ENCODE data around the gene SNRNP200.
"Not testable (repeated sequence)": the region's sequence is repeated elsewhere in the genome, so short reads cannot be mapped to it uniquely, and the experiment has no call there.

Gene SNRNP200

GRCh38 chr2:96260387-96261260, 44.7 kb downstream of the SNRNP200 start:
- H3K27ac ChIP-seq (ENCODE audit: low read length): peak overlapping the region; percentile 92
- H3K4me2 ChIP-seq (ENCODE audit: low read depth, low read length): peak overlapping the region; percentile 92
- H3K36me3 ChIP-seq (replicated peaks; ENCODE audit: insufficient read depth, low read length): no peaks in the 10 kb centered on the region
- TF ChIP-seq CTCF (IDR thresholded peaks at IDR 0.05; ENCODE audit: low read length) (peak; percentile 79), EZH2phosphoT487 (IDR thresholded peaks at IDR 0.05; ENCODE audit: low read length) (no peak)
- peaks cover 43% of the 10 kb centered on the region for H3K4me1 ChIP-seq (ENCODE audit: low read length)
- H3K27me3 ChIP-seq (replicated peaks; ENCODE audit: insufficient read depth, low read length): no peaks in the 10 kb centered on the region
- peak overlapping the region; percentile 73 for H3K9ac ChIP-seq (ENCODE audit: low read length)
- no peaks in the 10 kb centered on the region for H3K9me3 ChIP-seq (replicated peaks; ENCODE audit: insufficient read depth, low read length)
- no peaks in the 10 kb centered on the region for H3K9me2 ChIP-seq (replicated peaks; ENCODE audit: insufficient read depth, low read length)
- peaks cover 24% of the 10 kb centered on the region for H3F3A ChIP-seq (ENCODE audit: insufficient read depth, low read length)
- peak overlapping the region; percentile 51 for H3K4me3 ChIP-seq (ENCODE audit: low read length)
- H3K79me2 ChIP-seq (ENCODE audit: low read length): peaks cover 88% of the 10 kb centered on the region
- H4K20me1 ChIP-seq (ENCODE audit: insufficient read depth, low read length): no peaks in the 10 kb centered on the region
- peak overlapping the region; percentile 22; the same call in 1 of the 2 replicates for H2AFZ ChIP-seq (ENCODE audit: low read length)
- DNase-seq: peak; percentile 85

DNA sequence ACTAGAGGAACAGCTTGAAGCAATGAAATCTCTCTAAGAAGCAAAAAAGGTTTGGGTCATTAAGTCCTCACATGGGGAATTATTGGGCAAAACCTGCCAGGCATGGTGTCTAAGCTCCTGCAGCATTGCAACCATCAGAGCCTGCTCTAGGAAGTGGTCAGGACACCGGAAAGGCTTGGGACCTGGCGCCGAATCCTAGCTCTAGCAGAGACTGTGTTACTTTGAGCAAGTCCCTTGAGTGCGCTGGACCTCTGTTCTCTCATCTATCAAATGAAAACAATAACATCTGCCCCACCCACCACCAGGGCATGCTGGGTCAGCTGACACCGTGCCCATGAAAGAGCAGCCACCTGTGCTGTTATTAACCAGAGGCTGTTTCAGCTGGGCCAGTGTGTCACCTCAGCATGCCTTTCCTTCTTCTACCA, 45.8 kb downstream of the SNRNP200 start:
- Histone ChIP-seq H3F3A (ENCODE audit: insufficient read depth, low read length) (peaks cover 24% of the 10 kb centered on the region), H3K79me2 (ENCODE audit: low read length) (peaks cover 84% of the 10 kb centered on the region), H3K4me1 (ENCODE audit: low read length) (peaks cover 40% of the 10 kb centered on the region), H2AFZ (ENCODE audit: low read length) (no peak overlapping the region), H3K9ac (ENCODE audit: low read length) (peak overlapping the region; percentile 73), H3K27ac (ENCODE audit: low read length) (peak overlapping the region; percentile 92), H3K9me3 (replicated peaks; ENCODE audit: insufficient read depth, low read length) (no peaks in the 10 kb centered on the region), H3K4me3 (ENCODE audit: low read length) (peak overlapping the region; percentile 51), H3K27me3 (replicated peaks; ENCODE audit: insufficient read depth, low read length) (no peaks in the 10 kb centered on the region), H3K4me2 (ENCODE audit: low read depth, low read length) (peak overlapping the region; percentile 92), H3K9me2 (replicated peaks; ENCODE audit: insufficient read depth, low read length) (no peaks in the 10 kb centered on the region), H3K36me3 (replicated peaks; ENCODE audit: insufficient read depth, low read length) (0 out of 2 replicates have a peak, but pooled peaks cover 3% of the 10 kb centered on the region), H4K20me1 (ENCODE audit: insufficient read depth, low read length) (no peaks in the 10 kb centered on the region)
- DNase-seq: peak; percentile 85
- TF ChIP-seq CTCF (IDR thresholded peaks at IDR 0.05; ENCODE audit: low read length): no peak
- TF ChIP-seq EZH2 (optimal IDR thresholded peaks at IDR 0.05; ENCODE audit: low read depth, low read length): no peak
- no peak for TF ChIP-seq EZH2phosphoT487 (IDR thresholded peaks at IDR 0.05; ENCODE audit: low read length)

GRCh38 chr2:96258166-96259022, 47.0 kb downstream of the SNRNP200 start:
- TF ChIP-seq EZH2phosphoT487 (IDR thresholded peaks at IDR 0.05; ENCODE audit: low read length): no peak
- TF ChIP-seq EZH2 (optimal IDR thresholded peaks at IDR 0.05; ENCODE audit: low read depth, low read length): no peak
- no peak for TF ChIP-seq CTCF (IDR thresholded peaks at IDR 0.05; ENCODE audit: low read length)

DNA sequence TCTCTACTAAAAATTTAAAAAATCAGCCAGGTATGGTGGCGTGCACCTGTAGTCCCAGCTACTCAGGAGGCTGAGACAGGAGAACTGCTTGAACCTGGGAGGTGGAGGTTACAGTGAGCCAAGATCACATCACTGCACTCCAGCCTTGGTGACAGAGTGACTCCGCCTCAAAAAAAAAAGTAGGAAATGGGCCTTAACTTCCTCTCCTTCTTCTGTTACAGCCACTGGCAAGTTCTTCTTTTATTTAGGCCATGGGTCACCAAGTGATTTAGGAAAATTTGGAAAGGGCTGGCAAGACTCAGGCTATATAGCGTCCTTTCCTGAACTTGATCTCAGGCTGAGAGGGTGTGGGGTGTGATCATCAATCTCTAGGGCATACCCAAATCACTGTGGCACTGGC, 47.6 kb downstream of the SNRNP200 start:
- H3K4me1 ChIP-seq (ENCODE audit: low read length): peaks cover 31% of the 10 kb centered on the region
- H3K4me3 ChIP-seq (ENCODE audit: low read length); DNase-seq; H3K36me3 ChIP-seq (replicated peaks; ENCODE audit: insufficient read depth, low read length); H3K4me2 ChIP-seq (ENCODE audit: low read depth, low read length); H2AFZ ChIP-seq (ENCODE audit: low read length); H3K9me2 ChIP-seq (replicated peaks; ENCODE audit: insufficient read depth, low read length); H3K9me3 ChIP-seq (replicated peaks; ENCODE audit: insufficient read depth, low read length); H4K20me1 ChIP-seq (ENCODE audit: insufficient read depth, low read length); H3K27me3 ChIP-seq (replicated peaks; ENCODE audit: insufficient read depth, low read length); H3K27ac ChIP-seq (ENCODE audit: low read length); H3K9ac ChIP-seq (ENCODE audit: low read length): not testable (repeated sequence)
- H3F3A ChIP-seq (ENCODE audit: insufficient read depth, low read length): peaks cover 24% of the 10 kb centered on the region
- H3K79me2 ChIP-seq (ENCODE audit: low read length): peaks cover 66% of the 10 kb centered on the region

More at GRCh38 chr2:96258166-96259022, 47.0 kb downstream of the SNRNP200 start:
- Histone ChIP-seq H2AFZ (ENCODE audit: low read length) (no peak overlapping the region), H3K4me3 (ENCODE audit: low read length) (no peak overlapping the region), H3K4me1 (ENCODE audit: low read length) (peaks cover 29% of the 10 kb centered on the region), H4K20me1 (ENCODE audit: insufficient read depth, low read length) (no peaks in the 10 kb centered on the region), H3K9me2 (replicated peaks; ENCODE audit: insufficient read depth, low read length) (no peaks in the 10 kb centered on the region), H3K27me3 (replicated peaks; ENCODE audit: insufficient read depth, low read length) (no peaks in the 10 kb centered on the region), H3K79me2 (ENCODE audit: low read length) (peaks cover 72% of the 10 kb centered on the region), H3K4me2 (ENCODE audit: low read depth, low read length) (no peak overlapping the region), H3K27ac (ENCODE audit: low read length) (no peak overlapping the region), H3K9ac (ENCODE audit: low read length) (no peak overlapping the region), H3K36me3 (replicated peaks; ENCODE audit: insufficient read depth, low read length) (peaks cover 3% of the 10 kb centered on the region; the same call in 1 of the 2 replicates), H3F3A (ENCODE audit: insufficient read depth, low read length) (peaks cover 24% of the 10 kb centered on the region), H3K9me3 (replicated peaks; ENCODE audit: insufficient read depth, low read length) (no peaks in the 10 kb centered on the region)
- no peak for DNase-seq
